HCT116 (cell line): ENCODE results near the gene RUNX1. TPM values are rescaled to one million over a fixed set of nuclear protein-coding genes. Genes with fewer than 3 reads are reported as not detected.

Source experiments
- ATAC-seq: fragments of 200-7000 bp; cut with Tn5 transposase; 2 replicates; pipeline ENCODE4 v1.9.1; 2020; ENCODE audit warnings: mild to moderate bottlenecking, moderate library complexity
- BruUV-seq: library from RNA; stranded (reverse); fragments of 400-500 nt; replicated peaks from 2 replicates; lab custom pipeline; 2021; lab: Mats Ljungman, UMichigan
- CTCF ChIA-PET: fragments of 300-600 bp; sonication (Branson Sonifier 250); formaldehyde crosslinking; loops from one replicate; lab custom pipeline; 2021; ENCODE audit warnings: antibody characterized with exemption; lab: Charles Lee
- POLR2A ChIA-PET: fragments of 300-600, 350-600 bp; sonication (Branson Sonifier 250); formaldehyde crosslinking; loops from one replicate; lab custom pipeline; 2021; ENCODE audit warnings: antibody characterized with exemption; lab: Charles Lee
- RAD21 ChIA-PET, 2 experiments: fragments of 300-600 bp; sonication (Branson Sonifier 250); formaldehyde crosslinking; loops; one replicate each; lab custom pipeline; 2023; ENCODE audit warnings: low total read pairs in 2 of 2; ENCODE audit not compliant: uncharacterized antibody in 2 of 2, unreplicated experiment in 2 of 2, low non-redundant PET in 1 of 2; lab: Charles Lee
- DNase-seq: peaks from one replicate; pipeline ENCODE4 v3.0.0-alpha.2; 2010; ENCODE audit warnings: low read depth, low spot score
- H2AFZ ChIP-seq: fragments of 200-600 bp; shearing (Covaris generic), sonication (generic); 2 replicates; pipeline ENCODE4 v1.6.1; 2017; ENCODE audit warnings: low read depth, mixed run types, mixed read lengths, antibody characterized with exemption, low read length; ENCODE audit not compliant: poor library complexity, severe bottlenecking
- H3K27ac ChIP-seq: 2 replicates; pipeline ENCODE4 v1.5.1; 2012; ENCODE audit warnings: low read depth, low read length
- H3K27me3 ChIP-seq: fragments of 200-600 bp; sonication (generic); 2 replicates; pipeline ENCODE4 v1.6.1; 2016; ENCODE audit warnings: mixed run types, low read length, mixed read lengths; ENCODE audit not compliant: insufficient read depth
- H3K36me3 ChIP-seq, 2 experiments: fragments of 200-500 bp in 1 of 2; fragments of 200-600 bp in 1 of 2; sonication (Bioruptor generic) in 1 of 2; sonication (generic) in 1 of 2; 2 replicates each; pipeline versions ENCODE4 v1.5.1 to v1.6.1; 2014 to 2016; ENCODE audit warnings: low read length in 2 of 2, inconsistent platforms in 1 of 2, mixed read lengths in 1 of 2, mixed run types in 1 of 2; ENCODE audit not compliant: insufficient read depth in 2 of 2, control insufficient read depth in 1 of 2
- H3K4me1 ChIP-seq, 2 experiments: fragments of 200-600 bp in 1 of 2; sonication (generic) in 1 of 2; 2 replicates each; pipeline versions ENCODE4 v1.5.1 to v1.6.1; 2012 to 2017; ENCODE audit warnings: low read length in 2 of 2, inconsistent platforms in 1 of 2, mild to moderate bottlenecking in 1 of 2, mixed read lengths in 1 of 2, mixed run types in 1 of 2, moderate library complexity in 1 of 2; ENCODE audit not compliant: insufficient read depth in 2 of 2, control insufficient read depth in 1 of 2
- H3K4me2 ChIP-seq: fragments of 200-600 bp; sonication (generic); 2 replicates; pipeline ENCODE4 v1.6.1; 2017; ENCODE audit warnings: mixed run types, low read length, mixed read lengths
- H3K4me3 ChIP-seq, 2 experiments: fragments of 200-600 bp in 1 of 2; sonication (generic) in 1 of 2; replicated peaks in 1 of 2; 2 replicates each; pipeline ENCODE4 v1.5.1; 2011 to 2016; ENCODE audit warnings: low read length in 2 of 2, control low read depth in 1 of 2, low read depth in 1 of 2, mild to moderate bottlenecking in 1 of 2, mixed read lengths in 1 of 2, mixed run types in 1 of 2
- H3K79me2 ChIP-seq: fragments of 200-600 bp; sonication (generic); 2 replicates; pipeline ENCODE4 v1.6.1; 2017; ENCODE audit warnings: mild to moderate bottlenecking, mixed run types, low read length, moderate library complexity, mixed read lengths; ENCODE audit not compliant: insufficient read depth
- H3K9ac ChIP-seq: fragments of 200-600 bp; sonication (generic); 2 replicates; pipeline ENCODE4 v1.6.1; 2016; ENCODE audit warnings: low read length, mixed read lengths
- H3K9me2 ChIP-seq: fragments of 200-600 bp; sonication (generic), shearing (Covaris generic); 2 replicates; pipeline ENCODE4 v1.6.1; 2017; ENCODE audit warnings: mixed run types, mild to moderate bottlenecking, moderate library complexity; ENCODE audit not compliant: insufficient read depth
- H3K9me3 ChIP-seq, 2 experiments: fragments of 200-500 bp in 1 of 2; fragments of 200-600 bp in 1 of 2; sonication (Bioruptor generic) in 1 of 2; sonication (generic) in 1 of 2; 2 replicates each; pipeline ENCODE4 v1.6.1; 2014 to 2017; ENCODE audit warnings: low read length in 2 of 2, mixed read lengths in 2 of 2, inconsistent platforms in 1 of 2, low read depth in 1 of 2, mild to moderate bottlenecking in 1 of 2, mixed run types in 1 of 2, moderate library complexity in 1 of 2; ENCODE audit not compliant: control insufficient read depth in 1 of 2, insufficient read depth in 1 of 2
- H4K20me1 ChIP-seq: fragments of 200-600 bp; sonication (generic), shearing (Covaris generic); 2 replicates; pipeline ENCODE4 v1.6.1; 2017; ENCODE audit warnings: mixed run types, mild to moderate bottlenecking, moderate library complexity; ENCODE audit not compliant: insufficient read depth
- ELF1 ChIP-seq: IDR thresholded peaks from 2 replicates; pipeline ENCODE4 v1.6.1; 2012; ENCODE audit warnings: low read depth, borderline replicate concordance
- EZH2phosphoT487 ChIP-seq: fragments of 200-600 bp; IDR thresholded peaks from 2 replicates; pipeline ENCODE4 v1.6.1; 2018; ENCODE audit warnings: antibody characterized with exemption, borderline replicate concordance
- FOSL1 ChIP-seq: IDR thresholded peaks from 2 replicates; pipeline ENCODE4 v1.6.1; 2012; ENCODE audit warnings: low read depth
- POLR2A ChIP-seq: IDR thresholded peaks from 2 replicates; pipeline ENCODE4 v1.7.0; 2011; ENCODE audit warnings: borderline replicate concordance; ENCODE audit not compliant: insufficient read depth, insufficient read length; ENCODE audit errors: extremely low read depth
- POLR2AphosphoS5 ChIP-seq: IDR thresholded peaks from 2 replicates; pipeline ENCODE4 v1.6.1; 2011; ENCODE audit warnings: mild to moderate bottlenecking, low read depth, low read length, moderate library complexity
- SIN3A ChIP-seq: IDR thresholded peaks from 2 replicates; pipeline ENCODE4 v1.6.1; 2012; ENCODE audit warnings: low read depth
- SRF ChIP-seq: IDR thresholded peaks from 2 replicates; pipeline ENCODE4 v1.6.1; 2012; ENCODE audit warnings: low read depth
- TCF7L2 ChIP-seq: IDR thresholded peaks from 2 replicates; pipeline ENCODE4 v1.7.0; 2011; ENCODE audit warnings: borderline replicate concordance, inconsistent platforms; ENCODE audit not compliant: insufficient read depth, insufficient read length; ENCODE audit errors: extremely low read depth
- YY1 ChIP-seq: IDR thresholded peaks from 2 replicates; pipeline ENCODE4 v1.6.1; 2011; ENCODE audit warnings: low read length, low read depth, moderate library complexity, mild to moderate bottlenecking; ENCODE audit not compliant: insufficient replicate concordance; ENCODE audit errors: extremely low read depth
- ZFX ChIP-seq: fragments of 450-650 bp; IDR thresholded peaks from 2 replicates; pipeline ENCODE4 v1.6.1; 2017
- intact Hi-C: fragments of 100-400 bp; cut with micrococcal nuclease; formaldehyde crosslinking; loops from 2 replicates; pipeline ENCODE4 v1.10.0; 2022
- total RNA-seq: library from RNA; stranded (reverse); gene quantifications from one replicate; pipeline ENCODE4 v1.2.1, GENCODE V29; 2021; ENCODE audit not compliant: unreplicated experiment
- TF ChIP-seq, protein P1 (sequence below): IDR thresholded peaks from 2 replicates; pipeline ENCODE4 v1.6.1; 2012
- TF ChIP-seq, protein P2 (sequence below): IDR thresholded peaks from 2 replicates; pipeline ENCODE4 v1.6.1; 2012; ENCODE audit warnings: low read depth
- TF ChIP-seq, protein P3 (sequence below): IDR thresholded peaks from 2 replicates; pipeline ENCODE4 v1.6.1; 2012

Gene RUNX1
- total RNA-seq, 1 experiment from 2014 or later: 33.5 TPM

DNA sequence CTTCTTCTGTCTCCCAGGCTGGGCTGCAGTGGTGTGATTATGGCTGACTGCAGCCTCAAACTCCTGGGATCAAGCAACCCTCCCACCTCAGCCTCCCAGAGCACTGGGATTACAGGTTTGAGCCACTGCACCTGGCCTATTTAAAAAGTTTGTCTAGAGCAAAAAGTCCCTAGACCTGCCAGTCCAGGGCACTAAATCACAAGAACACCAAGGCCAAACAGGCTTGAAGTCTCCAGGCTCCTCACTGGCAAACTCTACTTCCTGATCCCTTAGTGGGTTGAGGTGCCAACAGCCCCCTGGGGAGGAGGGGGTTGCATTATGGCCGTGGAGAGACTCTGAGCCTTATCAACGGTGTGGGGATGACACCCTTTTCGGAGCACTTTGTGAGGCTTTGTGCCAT, 304.3 kb downstream of the RUNX1 start:
- H3K27ac ChIP-seq: no peak overlapping the region
- TF ChIP-seq, protein P1, sequence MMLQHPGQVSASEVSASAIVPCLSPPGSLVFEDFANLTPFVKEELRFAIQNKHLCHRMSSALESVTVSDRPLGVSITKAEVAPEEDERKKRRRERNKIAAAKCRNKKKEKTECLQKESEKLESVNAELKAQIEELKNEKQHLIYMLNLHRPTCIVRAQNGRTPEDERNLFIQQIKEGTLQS: no peak
- no peak for TF ChIP-seq EZH2phosphoT487
- TF ChIP-seq ELF1: no peak
- TF ChIP-seq SIN3A: no peak
- no peak for TF ChIP-seq POLR2A
- ChIA-PET CTCF (interaction anchor here (0.5 to 2.1 kb wide), 32 partner anchors 8 to 1283 kb away, joined by 3 to 36 read pairs (median 6); no protein-coding TSS in a partner anchor), RAD21 (interaction anchor here (1.0 to 1.6 kb wide), 15 partner anchors 10 to 656 kb away, joined by 3 to 23 read pairs (median 4); no protein-coding TSS in a partner anchor), POLR2A (interaction anchor here (2.9 kb wide), 1 partner anchor 143 kb away, joined by 20 read pairs; no protein-coding TSS in a partner anchor)
- H3K9ac ChIP-seq: no peak overlapping the region
- H4K20me1 ChIP-seq: no peaks in the 10 kb centered on the region
- no peaks in the 10 kb centered on the region for H3K36me3 ChIP-seq
- no peaks in the 10 kb centered on the region for H3K79me2 ChIP-seq
- H3K4me2 ChIP-seq: peak overlapping the region; percentile 37; the same call in 1 of the 2 replicates
- no peaks in the 10 kb centered on the region; the same call in 1 of the 2 replicates for H3K27me3 ChIP-seq
- H2AFZ ChIP-seq: no peak overlapping the region
- intact Hi-C loops: loop anchor here (1.0 to 5.0 kb wide), 6 partner anchors 102 to 1096 kb away; partner anchors contain the start of gene RUNX1
- DNase-seq (no peak), ATAC-seq (no peak)
- BruUV-seq: no TSS peak
- H3K4me1 ChIP-seq: peaks cover 7 to 18% of the 10 kb centered on the region in 2 experiments; a peak in 3 of 4 replicates
- no peak overlapping the region for H3K4me3 ChIP-seq
- no peaks in the 10 kb centered on the region for H3K9me2 ChIP-seq
- no peaks in the 10 kb centered on the region for H3K9me3 ChIP-seq

DNA sequence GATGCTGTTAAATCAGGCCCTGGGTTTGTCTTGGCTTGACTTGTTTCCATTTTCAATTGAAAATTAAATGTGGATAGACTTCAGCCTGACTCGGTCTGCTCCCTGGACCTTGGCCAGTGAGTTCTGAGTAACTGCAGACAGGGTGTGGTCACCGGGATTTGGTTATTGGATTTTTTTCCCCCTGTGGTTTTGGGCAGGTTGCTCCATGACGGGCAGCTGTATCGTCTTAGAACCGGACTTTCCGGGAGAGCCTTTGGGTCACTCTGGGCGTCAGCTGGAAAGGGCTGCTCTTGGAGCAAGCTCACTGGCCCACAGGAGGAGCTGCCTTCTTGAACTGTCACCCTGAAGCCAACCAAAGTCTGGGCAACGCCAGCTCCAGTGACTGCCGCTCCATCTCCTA, 305.3 kb downstream of the RUNX1 start:
- DNase-seq: peak; percentile 24
- no peaks in the 10 kb centered on the region for H3K9me3 ChIP-seq
- RAD21 ChIA-PET: no interaction called here
- H3K27ac ChIP-seq: no peak overlapping the region
- intact Hi-C loops: no loop called here
- H3K9me2 ChIP-seq: no peaks in the 10 kb centered on the region
- H3K4me2 ChIP-seq: peak overlapping the region; percentile 41
- BruUV-seq: no TSS peak
- no peak overlapping the region for H2AFZ ChIP-seq
- POLR2A ChIA-PET: no interaction called here
- H3K4me3 ChIP-seq: no peak overlapping the region
- no peaks in the 10 kb centered on the region; the same call in 1 of the 2 replicates for H3K27me3 ChIP-seq
- peaks cover 7 to 18% of the 10 kb centered on the region in 2 experiments; a peak in 3 of 4 replicates for H3K4me1 ChIP-seq
- no peaks in the 10 kb centered on the region for H4K20me1 ChIP-seq
- no peak for ATAC-seq
- no peaks in the 10 kb centered on the region for H3K36me3 ChIP-seq
- H3K79me2 ChIP-seq: no peaks in the 10 kb centered on the region
- CTCF ChIA-PET: interaction anchor here (1.3 to 1.4 kb wide), 2 partner anchors 146 to 1096 kb away, joined by 4 to 5 read pairs; no protein-coding TSS in a partner anchor
- TF ChIP-seq EZH2phosphoT487 (no peak), FOSL1 (no peak), SRF (no peak), POLR2AphosphoS5 (no peak), ZFX (no peak), YY1 (no peak), TCF7L2 (no peak)
- TF ChIP-seq, protein P2, sequence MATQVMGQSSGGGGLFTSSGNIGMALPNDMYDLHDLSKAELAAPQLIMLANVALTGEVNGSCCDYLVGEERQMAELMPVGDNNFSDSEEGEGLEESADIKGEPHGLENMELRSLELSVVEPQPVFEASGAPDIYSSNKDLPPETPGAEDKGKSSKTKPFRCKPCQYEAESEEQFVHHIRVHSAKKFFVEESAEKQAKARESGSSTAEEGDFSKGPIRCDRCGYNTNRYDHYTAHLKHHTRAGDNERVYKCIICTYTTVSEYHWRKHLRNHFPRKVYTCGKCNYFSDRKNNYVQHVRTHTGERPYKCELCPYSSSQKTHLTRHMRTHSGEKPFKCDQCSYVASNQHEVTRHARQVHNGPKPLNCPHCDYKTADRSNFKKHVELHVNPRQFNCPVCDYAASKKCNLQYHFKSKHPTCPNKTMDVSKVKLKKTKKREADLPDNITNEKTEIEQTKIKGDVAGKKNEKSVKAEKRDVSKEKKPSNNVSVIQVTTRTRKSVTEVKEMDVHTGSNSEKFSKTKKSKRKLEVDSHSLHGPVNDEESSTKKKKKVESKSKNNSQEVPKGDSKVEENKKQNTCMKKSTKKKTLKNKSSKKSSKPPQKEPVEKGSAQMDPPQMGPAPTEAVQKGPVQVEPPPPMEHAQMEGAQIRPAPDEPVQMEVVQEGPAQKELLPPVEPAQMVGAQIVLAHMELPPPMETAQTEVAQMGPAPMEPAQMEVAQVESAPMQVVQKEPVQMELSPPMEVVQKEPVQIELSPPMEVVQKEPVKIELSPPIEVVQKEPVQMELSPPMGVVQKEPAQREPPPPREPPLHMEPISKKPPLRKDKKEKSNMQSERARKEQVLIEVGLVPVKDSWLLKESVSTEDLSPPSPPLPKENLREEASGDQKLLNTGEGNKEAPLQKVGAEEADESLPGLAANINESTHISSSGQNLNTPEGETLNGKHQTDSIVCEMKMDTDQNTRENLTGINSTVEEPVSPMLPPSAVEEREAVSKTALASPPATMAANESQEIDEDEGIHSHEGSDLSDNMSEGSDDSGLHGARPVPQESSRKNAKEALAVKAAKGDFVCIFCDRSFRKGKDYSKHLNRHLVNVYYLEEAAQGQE: no peak
- TF ChIP-seq, protein P3, sequence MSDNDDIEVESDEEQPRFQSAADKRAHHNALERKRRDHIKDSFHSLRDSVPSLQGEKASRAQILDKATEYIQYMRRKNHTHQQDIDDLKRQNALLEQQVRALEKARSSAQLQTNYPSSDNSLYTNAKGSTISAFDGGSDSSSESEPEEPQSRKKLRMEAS: no peak
- TF ChIP-seq, protein P1: no peak
- no peak overlapping the region for H3K9ac ChIP-seq
